ENCODE measurements around the gene GNB5. TPM values are rescaled to one million over a fixed set of nuclear protein-coding genes. Genes with fewer than 3 reads are reported as not detected.

GNB5 gene
- total RNA-seq, 1 experiment from 2014 or later = 58.7 TPM

- Histone ChIP-seq H3K36me3 (ENCODE audit: control insufficient read depth, insufficient read depth, low read length) (no peaks in the 10 kb centered on the region), H3K4me1 (ENCODE audit: control insufficient read depth, insufficient read depth, low read length) (no peaks in the 10 kb centered on the region), H3K9me3 (ENCODE audit: control insufficient read depth, insufficient read depth, low read depth, low read length) (no peaks in the 10 kb centered on the region), H3K27ac (ENCODE audit: low read length) (no peak overlapping the region), H3K27me3 (ENCODE audit: control insufficient read depth, insufficient read depth, low read length) (no peaks in the 10 kb centered on the region), H3K4me3 (ENCODE audit: low read depth in 2 of 2, low read length in 2 of 2) (no peak overlapping the region)
- in situ Hi-C loops (cut with HindIII; ENCODE audit: low pct_unique_long_range_greater_than_20kb, low sequenced_read_pairs) (no loop called here), intact Hi-C loops (cut with micrococcal nuclease; ENCODE audit: unreplicated experiment) (no loop called here)
- DNase-seq (ENCODE audit: low read depth, low spot score) (no peak), ATAC-seq (no peak)
- ChIA-PET POLR2A (no interaction called here), CTCF (no interaction called here)
- no TSS peak for BruUV-seq (replicated peaks)
- TF ChIP-seq, protein P1, sequence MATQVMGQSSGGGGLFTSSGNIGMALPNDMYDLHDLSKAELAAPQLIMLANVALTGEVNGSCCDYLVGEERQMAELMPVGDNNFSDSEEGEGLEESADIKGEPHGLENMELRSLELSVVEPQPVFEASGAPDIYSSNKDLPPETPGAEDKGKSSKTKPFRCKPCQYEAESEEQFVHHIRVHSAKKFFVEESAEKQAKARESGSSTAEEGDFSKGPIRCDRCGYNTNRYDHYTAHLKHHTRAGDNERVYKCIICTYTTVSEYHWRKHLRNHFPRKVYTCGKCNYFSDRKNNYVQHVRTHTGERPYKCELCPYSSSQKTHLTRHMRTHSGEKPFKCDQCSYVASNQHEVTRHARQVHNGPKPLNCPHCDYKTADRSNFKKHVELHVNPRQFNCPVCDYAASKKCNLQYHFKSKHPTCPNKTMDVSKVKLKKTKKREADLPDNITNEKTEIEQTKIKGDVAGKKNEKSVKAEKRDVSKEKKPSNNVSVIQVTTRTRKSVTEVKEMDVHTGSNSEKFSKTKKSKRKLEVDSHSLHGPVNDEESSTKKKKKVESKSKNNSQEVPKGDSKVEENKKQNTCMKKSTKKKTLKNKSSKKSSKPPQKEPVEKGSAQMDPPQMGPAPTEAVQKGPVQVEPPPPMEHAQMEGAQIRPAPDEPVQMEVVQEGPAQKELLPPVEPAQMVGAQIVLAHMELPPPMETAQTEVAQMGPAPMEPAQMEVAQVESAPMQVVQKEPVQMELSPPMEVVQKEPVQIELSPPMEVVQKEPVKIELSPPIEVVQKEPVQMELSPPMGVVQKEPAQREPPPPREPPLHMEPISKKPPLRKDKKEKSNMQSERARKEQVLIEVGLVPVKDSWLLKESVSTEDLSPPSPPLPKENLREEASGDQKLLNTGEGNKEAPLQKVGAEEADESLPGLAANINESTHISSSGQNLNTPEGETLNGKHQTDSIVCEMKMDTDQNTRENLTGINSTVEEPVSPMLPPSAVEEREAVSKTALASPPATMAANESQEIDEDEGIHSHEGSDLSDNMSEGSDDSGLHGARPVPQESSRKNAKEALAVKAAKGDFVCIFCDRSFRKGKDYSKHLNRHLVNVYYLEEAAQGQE (IDR thresholded peaks at IDR 0.05; ENCODE audit: insufficient read depth in 1 of 2, low read depth in 2 of 2, low read length in 1 of 2) = no peak
- no peak for TF ChIP-seq TCF7L2 (IDR thresholded peaks at IDR 0.05; ENCODE audit: low read depth, low read length)
- TF ChIP-seq, protein P2, sequence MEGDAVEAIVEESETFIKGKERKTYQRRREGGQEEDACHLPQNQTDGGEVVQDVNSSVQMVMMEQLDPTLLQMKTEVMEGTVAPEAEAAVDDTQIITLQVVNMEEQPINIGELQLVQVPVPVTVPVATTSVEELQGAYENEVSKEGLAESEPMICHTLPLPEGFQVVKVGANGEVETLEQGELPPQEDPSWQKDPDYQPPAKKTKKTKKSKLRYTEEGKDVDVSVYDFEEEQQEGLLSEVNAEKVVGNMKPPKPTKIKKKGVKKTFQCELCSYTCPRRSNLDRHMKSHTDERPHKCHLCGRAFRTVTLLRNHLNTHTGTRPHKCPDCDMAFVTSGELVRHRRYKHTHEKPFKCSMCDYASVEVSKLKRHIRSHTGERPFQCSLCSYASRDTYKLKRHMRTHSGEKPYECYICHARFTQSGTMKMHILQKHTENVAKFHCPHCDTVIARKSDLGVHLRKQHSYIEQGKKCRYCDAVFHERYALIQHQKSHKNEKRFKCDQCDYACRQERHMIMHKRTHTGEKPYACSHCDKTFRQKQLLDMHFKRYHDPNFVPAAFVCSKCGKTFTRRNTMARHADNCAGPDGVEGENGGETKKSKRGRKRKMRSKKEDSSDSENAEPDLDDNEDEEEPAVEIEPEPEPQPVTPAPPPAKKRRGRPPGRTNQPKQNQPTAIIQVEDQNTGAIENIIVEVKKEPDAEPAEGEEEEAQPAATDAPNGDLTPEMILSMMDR (IDR thresholded peaks at IDR 0.05) = no peak
- TF ChIP-seq SIN3A (IDR thresholded peaks at IDR 0.05; ENCODE audit: borderline replicate concordance, insufficient read depth, low read depth, low read length) = no peak
- no peak for TF ChIP-seq POLR2AphosphoS5 (IDR thresholded peaks at IDR 0.05; ENCODE audit: low read depth, low read length)
Measured at GRCh38 chr15:52234596-52235541, 43.7 kb upstream of the GNB5 start.

DNA sequence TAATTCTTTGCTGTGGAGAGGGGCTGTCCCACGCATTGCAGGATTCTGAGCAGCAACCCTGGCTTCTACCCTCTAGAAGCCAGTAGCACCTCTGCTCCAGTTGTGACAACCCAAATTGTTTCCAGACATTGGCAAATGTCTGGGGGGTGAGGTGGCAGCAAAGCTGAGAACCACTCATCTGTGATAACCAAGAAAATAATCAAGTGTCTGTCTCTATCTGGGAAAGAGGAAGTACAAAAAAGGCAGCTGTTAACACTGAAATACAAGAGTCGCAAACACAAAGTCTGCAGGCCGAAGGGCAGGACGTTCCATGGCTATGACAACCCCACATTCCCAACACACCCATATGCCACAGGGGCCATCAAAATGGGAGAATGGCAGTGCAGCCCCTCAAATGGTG is 42.2 kb upstream of the GNB5 start:
- Histone ChIP-seq H3K27ac (ENCODE audit: low read length) (no peak overlapping the region), H3K4me3 (ENCODE audit: low read depth in 2 of 2, low read length in 2 of 2) (no peak overlapping the region), H3K9me3 (ENCODE audit: control insufficient read depth, insufficient read depth, low read depth, low read length) (no peaks in the 10 kb centered on the region), H3K4me1 (ENCODE audit: control insufficient read depth, insufficient read depth, low read length) (no peaks in the 10 kb centered on the region), H3K27me3 (ENCODE audit: control insufficient read depth, insufficient read depth, low read length) (no peaks in the 10 kb centered on the region), H3K36me3 (ENCODE audit: control insufficient read depth, insufficient read depth, low read length) (peaks cover 3% of the 10 kb centered on the region; the same call in 1 of the 2 replicates)
- BruUV-seq (replicated peaks) = no TSS peak
- no peak for DNase-seq (ENCODE audit: low read depth, low spot score)
- CTCF ChIA-PET = no interaction called here
- TF ChIP-seq TCF7L2 (IDR thresholded peaks at IDR 0.05; ENCODE audit: low read depth, low read length) (no peak), SIN3A (IDR thresholded peaks at IDR 0.05; ENCODE audit: borderline replicate concordance, insufficient read depth, low read depth, low read length) (no peak), POLR2AphosphoS5 (IDR thresholded peaks at IDR 0.05; ENCODE audit: low read depth, low read length) (no peak)
- TF ChIP-seq, protein P2 (IDR thresholded peaks at IDR 0.05) = no peak
- TF ChIP-seq, protein P1 (IDR thresholded peaks at IDR 0.05; ENCODE audit: insufficient read depth in 1 of 2, low read depth in 2 of 2, low read length in 1 of 2) = no peak
- intact Hi-C loops (cut with micrococcal nuclease; ENCODE audit: unreplicated experiment) (no loop called here), in situ Hi-C loops (cut with HindIII; ENCODE audit: low pct_unique_long_range_greater_than_20kb, low sequenced_read_pairs) (no loop called here)
- POLR2A ChIA-PET = no interaction called here
- ATAC-seq = no peak

Data from Panc1 (cell line).